HepG2 (cell line): ENCODE results near the gene BORCS5. TPM values are rescaled to one million over a fixed set of nuclear protein-coding genes. Genes with fewer than 3 reads are reported as not detected.

ENCODE experiments used
- AKNA ChIP-seq: sonication (generic); formaldehyde crosslinking; IDR thresholded peaks from 2 replicates; pipeline ENCODE4 v1.4.0; 2020; ENCODE audit warnings: missing genetic modification reagents, borderline replicate concordance
- CREBL2 ChIP-seq: sonication (generic); formaldehyde crosslinking; IDR thresholded peaks from 2 replicates; pipeline ENCODE4 v1.8.1; 2023; ENCODE audit warnings: missing genetic modification reagents, mild to moderate bottlenecking, borderline replicate concordance
- HMG20A ChIP-seq: IDR thresholded peaks from 2 replicates; pipeline ENCODE4 v1.6.1; 2016; ENCODE audit warnings: borderline replicate concordance
- HNRNPK ChIP-seq: fragments of 200-400 bp; formaldehyde crosslinking; IDR thresholded peaks from 2 replicates; pipeline ENCODE4 v1.6.1; 2018; ENCODE audit warnings: low read length, low read depth, moderate library complexity, mild to moderate bottlenecking; ENCODE audit not compliant: poor library complexity, severe bottlenecking
- IRF2 ChIP-seq: IDR thresholded peaks from 2 replicates; pipeline ENCODE4 v1.6.1; 2018; ENCODE audit warnings: missing genetic modification reagents, missing compliant biosample characterization
- MAZ ChIP-seq, 2 experiments: sonication (generic) in 1 of 2; formaldehyde crosslinking in 1 of 2; IDR thresholded peaks; 2 replicates each; pipeline versions ENCODE4 v1.5.0 to v1.6.1; 2012 to 2020; ENCODE audit warnings: low read depth in 2 of 2, mild to moderate bottlenecking in 2 of 2, borderline replicate concordance in 1 of 2, improper control_type of control experiment in 1 of 2, low read length in 1 of 2, missing genetic modification reagents in 1 of 2, moderate library complexity in 1 of 2
- NPAS2 ChIP-seq: sonication (generic); formaldehyde crosslinking; IDR thresholded peaks from 2 replicates; pipeline ENCODE4 v1.8.0; 2022; ENCODE audit warnings: mild to moderate bottlenecking, missing genetic modification reagents, borderline replicate concordance
- POGK ChIP-seq: sonication (generic); formaldehyde crosslinking; conservative IDR thresholded peaks from 2 replicates; pipeline ENCODE4 v1.8.0; 2022; ENCODE audit warnings: mild to moderate bottlenecking, moderate library complexity, missing genetic modification reagents
- PRDM10 ChIP-seq: sonication (generic); formaldehyde crosslinking; IDR thresholded peaks from 2 replicates; pipeline ENCODE4 v1.4.0; 2020; ENCODE audit warnings: low read depth, missing genetic modification reagents
- RXRB ChIP-seq: IDR thresholded peaks from 2 replicates; pipeline ENCODE4 v1.6.1; 2016; ENCODE audit warnings: borderline replicate concordance, missing genetic modification reagents, missing compliant biosample characterization
- SCMH1 ChIP-seq: sonication (generic); formaldehyde crosslinking; IDR thresholded peaks from 2 replicates; pipeline ENCODE4 v1.9.0; 2021; ENCODE audit warnings: missing genetic modification reagents, mild to moderate bottlenecking, borderline replicate concordance
- TAF15 ChIP-seq: fragments of 200-400 bp; formaldehyde crosslinking; IDR thresholded peaks from one replicate; pipeline ENCODE4 v1.6.1; 2018; ENCODE audit warnings: mild to moderate bottlenecking, low read depth, low read length; ENCODE audit not compliant: poor library complexity, severe bottlenecking
- polyA plus RNA-seq, 8 experiments: library from polyadenylated mRNA; depleted of rRNA in 3 of 8; stranded (reverse) in 7 of 8; unstranded in 1 of 8; fragments of >200 nt; fragmentation: Illumina TruSeq in 4 of 8; extraction: Trizol in 4 of 8; gene quantifications; 2 replicates each; pipeline versions ENCODE4 v1.2.1 to v1.2.3, GENCODE V29; 2011 to 2016; ENCODE audit warnings: low read depth in 4 of 8, missing spikeins in 1 of 8, mixed read lengths in 1 of 8; ENCODE audit not compliant: insufficient read depth in 1 of 8
- total RNA-seq, 5 experiments: library from RNA; depleted of rRNA; stranded (reverse); fragments of >200 nt; fragmentation: Illumina TruSeq; extraction: Trizol; gene quantifications; 2 replicates each; pipeline ENCODE4 v1.2.3, GENCODE V29; 2016; ENCODE audit warnings: low read depth in 1 of 5

The BORCS5 gene
- total and polyA plus RNA-seq, 2 of the 13 experiments (the other 11 are each of a cell fraction or from before 2014, with no cell fraction given), result 3.9 to 4.7 TPM

GRCh38 chr12:12403264-12404248, 46.7 kb downstream of the BORCS5 start (continued):
- TF ChIP-seq AKNA, result no peak
- TF ChIP-seq NPAS2 (CRISPR knock-in tag), result no peak
- no peak for TF ChIP-seq MAZ (IDR thresholded peaks at IDR 0.05; ENCODE audit: borderline replicate concordance, low read depth, low read length)
- no peak for TF ChIP-seq MAZ (CRISPR knock-in tag; IDR thresholded peaks at IDR 0.05; ENCODE audit: low read depth)
- TF ChIP-seq CREBL2, result no peak
- peak; percentile 44; the same call in 1 of the 2 replicates for TF ChIP-seq RXRB
- peak; percentile 71 for TF ChIP-seq IRF2 (CRISPR knock-in tag)
- no peak for TF ChIP-seq PRDM10 (CRISPR knock-in tag)
- TF ChIP-seq TAF15, result no peak
- peak; percentile 56; the same call in 1 of the 2 replicates for TF ChIP-seq POGK (CRISPR knock-in tag)
- TF ChIP-seq HNRNPK, result no peak
- TF ChIP-seq SCMH1 (CRISPR knock-in tag), result no peak
- TF ChIP-seq HMG20A (CRISPR knock-in tag), result peak; percentile 80; the same call in 1 of the 2 replicates
